ENCODE results near the gene TMEM114.

Gene TMEM114

GRCh38 chr16:8550728-8551387 lies 39.5 kb downstream of the TMEM114 start:
- DNase-seq (ENCODE audit: low read depth in 2 of 2) = no peak

- DNase-seq (ENCODE audit: low read depth in 2 of 2) = no peak
These were observed 40.4 kb downstream of the TMEM114 start for GRCh38 chr16:8549843-8550412.

GRCh38 chr16:8548166-8548565 lies 42.1 kb downstream of the TMEM114 start:
- DNase-seq (ENCODE audit: low read depth in 2 of 2) = no peak

- no peak for DNase-seq (ENCODE audit: low read depth in 2 of 2)
These were observed 42.5 kb downstream of the TMEM114 start for GRCh38 chr16:8547762-8548161.

GRCh38 chr16:8544406-8544805 lies 45.9 kb downstream of the TMEM114 start:
- no peak for DNase-seq (ENCODE audit: low read depth in 2 of 2)

GRCh38 chr16:8543258-8543657 lies 47.1 kb downstream of the TMEM114 start:
- DNase-seq (ENCODE audit: low read depth in 2 of 2) = no peak

- DNase-seq (ENCODE audit: low read depth in 2 of 2) = no peak
These were observed 47.9 kb downstream of the TMEM114 start for GRCh38 chr16:8542393-8542792.

- no peak for DNase-seq (ENCODE audit: low read depth in 2 of 2)
These were observed 48.4 kb downstream of the TMEM114 start for GRCh38 chr16:8541868-8542267.

- DNase-seq (ENCODE audit: low read depth in 2 of 2) = no peak
These were observed 52.5 kb downstream of the TMEM114 start for GRCh38 chr16:8537691-8538342.

GRCh38 chr16:8533509-8533908 lies 56.8 kb downstream of the TMEM114 start:
- no peak for DNase-seq (ENCODE audit: low read depth in 2 of 2)

GRCh38 chr16:8530752-8531384 lies 59.4 kb downstream of the TMEM114 start:
- no peak for DNase-seq (ENCODE audit: low read depth in 2 of 2)

GRCh38 chr16:8528471-8528870 lies 61.8 kb downstream of the TMEM114 start:
- DNase-seq (ENCODE audit: low read depth in 2 of 2) = no peak

- no peak for DNase-seq (ENCODE audit: low read depth in 2 of 2)
These were observed 66.4 kb downstream of the TMEM114 start for GRCh38 chr16:8523932-8524331.

- no peak for DNase-seq (ENCODE audit: low read depth in 2 of 2)
These were observed 67.6 kb downstream of the TMEM114 start for GRCh38 chr16:8522757-8523156.

- no peak for DNase-seq (ENCODE audit: low read depth in 2 of 2)
These were observed 70.7 kb downstream of the TMEM114 start for GRCh38 chr16:8519643-8520042.
